DOHH2 (cell line): Measurements from ENCODE around the gene KCNN3.

Experiments used
- EZH2phosphoT487 ChIP-seq: fragments of 200-600 bp; sonication (generic); IDR thresholded peaks from 2 replicates; pipeline ENCODE4 v1.6.1; 2017; ENCODE audit warnings: borderline replicate concordance, mild to moderate bottlenecking, antibody characterized with exemption, low read length, moderate library complexity, mixed read lengths
- TF ChIP-seq, protein P1 (sequence below): fragments of 200-600 bp; sonication (generic); IDR thresholded peaks from one replicate; pipeline ENCODE4 v1.5.1; 2014; ENCODE audit warnings: antibody characterized with exemption, mild to moderate bottlenecking, low read depth, low read length; ENCODE audit not compliant: poor library complexity, severe bottlenecking

DNA sequence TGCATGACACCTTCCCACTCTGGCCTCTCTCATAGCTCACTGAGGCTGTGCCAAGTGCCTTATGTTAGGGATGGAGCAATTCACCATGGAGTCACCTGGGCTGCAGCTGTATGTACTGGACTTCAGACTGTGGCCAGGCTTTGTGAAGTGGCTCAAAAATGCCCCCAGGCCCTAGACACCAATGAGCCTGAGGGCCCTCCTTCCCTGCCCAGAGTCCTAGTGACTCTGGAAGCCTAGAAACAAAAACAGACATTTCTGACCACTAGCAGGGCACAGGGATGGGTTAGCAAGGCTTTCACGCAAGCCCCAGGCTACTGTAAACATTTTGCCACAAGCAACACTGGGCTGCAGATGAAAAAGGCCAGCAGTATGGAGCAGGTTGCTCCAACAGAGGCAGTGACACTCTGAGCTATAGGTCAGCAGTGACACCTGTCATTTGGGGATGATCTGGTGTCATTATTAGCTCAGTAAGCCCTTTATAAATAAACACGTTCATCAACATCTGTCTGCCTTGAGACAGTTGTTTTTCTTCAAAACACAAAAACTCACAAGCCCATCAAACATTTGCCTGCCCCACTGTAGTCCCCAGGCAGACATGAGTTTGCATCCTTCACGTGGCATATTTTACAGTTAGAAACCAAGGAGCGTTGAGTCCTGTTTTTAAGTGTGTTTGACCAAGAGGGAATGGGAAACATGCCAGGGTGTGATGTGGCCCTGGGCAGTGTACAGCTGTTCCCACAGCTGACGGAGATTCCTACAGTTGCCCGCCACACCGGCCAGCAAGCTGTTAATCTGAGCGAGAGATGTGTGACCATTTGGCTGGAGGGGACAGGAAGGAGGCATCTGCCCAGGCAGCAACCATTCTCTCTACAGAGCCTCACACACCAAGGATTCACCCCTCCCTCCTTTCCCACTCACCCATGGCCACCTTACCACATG lies 66.8 kb downstream of the KCNN3 start:
- TF ChIP-seq, protein P1, sequence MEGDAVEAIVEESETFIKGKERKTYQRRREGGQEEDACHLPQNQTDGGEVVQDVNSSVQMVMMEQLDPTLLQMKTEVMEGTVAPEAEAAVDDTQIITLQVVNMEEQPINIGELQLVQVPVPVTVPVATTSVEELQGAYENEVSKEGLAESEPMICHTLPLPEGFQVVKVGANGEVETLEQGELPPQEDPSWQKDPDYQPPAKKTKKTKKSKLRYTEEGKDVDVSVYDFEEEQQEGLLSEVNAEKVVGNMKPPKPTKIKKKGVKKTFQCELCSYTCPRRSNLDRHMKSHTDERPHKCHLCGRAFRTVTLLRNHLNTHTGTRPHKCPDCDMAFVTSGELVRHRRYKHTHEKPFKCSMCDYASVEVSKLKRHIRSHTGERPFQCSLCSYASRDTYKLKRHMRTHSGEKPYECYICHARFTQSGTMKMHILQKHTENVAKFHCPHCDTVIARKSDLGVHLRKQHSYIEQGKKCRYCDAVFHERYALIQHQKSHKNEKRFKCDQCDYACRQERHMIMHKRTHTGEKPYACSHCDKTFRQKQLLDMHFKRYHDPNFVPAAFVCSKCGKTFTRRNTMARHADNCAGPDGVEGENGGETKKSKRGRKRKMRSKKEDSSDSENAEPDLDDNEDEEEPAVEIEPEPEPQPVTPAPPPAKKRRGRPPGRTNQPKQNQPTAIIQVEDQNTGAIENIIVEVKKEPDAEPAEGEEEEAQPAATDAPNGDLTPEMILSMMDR = no peak
- no peak for TF ChIP-seq EZH2phosphoT487
